Stimulated activated naive CD4-positive, alpha-beta T cell treated with Interleukin-2 at 50 U/mL for 16 hours (primary cell): ENCODE measurements around the gene ARHGAP28.

Source experiments
- DNase-seq: peaks from one replicate; lab custom pipeline; 2025; lab: John Stamatoyannopoulos, UW

Gene ARHGAP28, protein sequence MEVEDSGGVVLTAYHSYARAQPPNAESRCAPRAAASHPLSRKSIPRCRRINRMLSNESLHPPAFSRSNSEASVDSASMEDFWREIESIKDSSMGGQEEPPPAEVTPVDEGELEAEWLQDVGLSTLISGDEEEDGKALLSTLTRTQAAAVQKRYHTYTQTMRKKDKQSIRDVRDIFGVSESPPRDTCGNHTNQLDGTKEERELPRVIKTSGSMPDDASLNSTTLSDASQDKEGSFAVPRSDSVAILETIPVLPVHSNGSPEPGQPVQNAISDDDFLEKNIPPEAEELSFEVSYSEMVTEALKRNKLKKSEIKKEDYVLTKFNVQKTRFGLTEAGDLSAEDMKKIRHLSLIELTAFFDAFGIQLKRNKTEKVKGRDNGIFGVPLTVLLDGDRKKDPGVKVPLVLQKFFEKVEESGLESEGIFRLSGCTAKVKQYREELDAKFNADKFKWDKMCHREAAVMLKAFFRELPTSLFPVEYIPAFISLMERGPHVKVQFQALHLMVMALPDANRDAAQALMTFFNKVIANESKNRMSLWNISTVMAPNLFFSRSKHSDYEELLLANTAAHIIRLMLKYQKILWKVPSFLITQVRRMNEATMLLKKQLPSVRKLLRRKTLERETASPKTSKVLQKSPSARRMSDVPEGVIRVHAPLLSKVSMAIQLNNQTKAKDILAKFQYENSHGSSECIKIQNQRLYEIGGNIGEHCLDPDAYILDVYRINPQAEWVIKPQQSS

DNA sequence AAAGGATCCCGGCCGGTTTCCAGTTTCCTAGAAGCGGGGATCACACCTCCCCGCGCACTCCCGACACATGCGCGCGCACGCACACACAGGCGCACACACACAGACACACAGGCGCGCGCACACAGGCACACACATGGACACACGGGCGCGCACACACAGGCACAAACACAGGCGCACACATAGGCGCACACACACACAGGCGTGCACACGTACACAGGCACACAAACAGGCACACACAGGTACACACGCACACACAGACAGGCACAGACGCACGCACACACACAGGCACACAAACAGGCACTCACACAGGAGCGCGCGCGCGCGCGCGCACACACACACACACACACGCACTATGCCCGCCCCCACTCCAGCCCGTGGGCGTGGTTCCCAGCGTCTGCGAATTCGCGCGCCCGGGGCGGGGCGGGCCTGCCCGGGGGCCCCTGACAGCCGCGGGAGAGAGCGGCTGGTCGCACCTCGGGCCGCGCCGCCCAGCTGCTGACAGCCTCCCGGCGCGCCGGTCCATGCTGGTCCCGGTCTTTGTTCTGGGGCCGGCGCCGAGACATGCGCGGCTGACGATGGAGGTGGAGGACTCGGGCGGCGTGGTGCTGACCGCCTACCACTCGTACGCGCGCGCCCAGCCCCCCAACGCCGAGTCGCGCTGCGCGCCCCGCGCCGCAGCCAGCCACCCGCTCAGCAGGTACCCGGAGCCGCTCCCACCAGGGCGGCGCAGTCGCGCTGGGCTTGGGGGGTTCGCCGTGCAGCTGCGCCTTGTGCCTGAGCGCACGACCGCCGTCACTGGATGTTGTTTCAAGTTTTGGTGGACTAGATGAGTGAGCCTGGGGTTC is at the start of gene ARHGAP28:
ARHGAP28 (plus strand) TSS at position 470 of the 845 bp plus-strand sequence; CDS start at position 576, 106 bp downstream.
- DNase-seq = no peak

DNA sequence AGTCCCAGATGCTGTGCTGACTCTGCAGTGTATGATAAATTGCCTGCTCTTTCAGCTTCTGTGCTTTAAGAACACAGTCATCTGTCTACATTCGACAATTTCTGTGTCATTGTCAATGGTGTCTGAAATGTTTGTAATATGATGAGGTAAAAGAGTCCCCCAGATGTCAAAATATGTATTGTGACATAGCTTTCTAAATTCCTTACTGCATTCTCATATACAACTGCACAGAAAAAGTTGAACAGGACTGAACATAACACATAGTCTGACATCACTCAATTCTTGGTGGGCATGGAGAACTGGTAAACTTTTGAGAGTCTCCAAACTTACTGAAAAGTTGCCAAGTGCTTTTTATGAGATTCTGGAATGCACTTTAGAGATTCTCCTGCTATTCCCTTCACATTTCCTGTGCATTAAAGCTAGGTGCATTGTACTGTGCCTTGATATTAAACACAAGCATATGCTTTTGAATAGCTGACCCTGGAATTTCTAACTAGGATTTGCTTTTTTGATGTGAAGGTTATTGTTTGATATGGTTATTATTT is 48.1 kb upstream of the ARHGAP28 start:
- no peak for DNase-seq

DNA sequence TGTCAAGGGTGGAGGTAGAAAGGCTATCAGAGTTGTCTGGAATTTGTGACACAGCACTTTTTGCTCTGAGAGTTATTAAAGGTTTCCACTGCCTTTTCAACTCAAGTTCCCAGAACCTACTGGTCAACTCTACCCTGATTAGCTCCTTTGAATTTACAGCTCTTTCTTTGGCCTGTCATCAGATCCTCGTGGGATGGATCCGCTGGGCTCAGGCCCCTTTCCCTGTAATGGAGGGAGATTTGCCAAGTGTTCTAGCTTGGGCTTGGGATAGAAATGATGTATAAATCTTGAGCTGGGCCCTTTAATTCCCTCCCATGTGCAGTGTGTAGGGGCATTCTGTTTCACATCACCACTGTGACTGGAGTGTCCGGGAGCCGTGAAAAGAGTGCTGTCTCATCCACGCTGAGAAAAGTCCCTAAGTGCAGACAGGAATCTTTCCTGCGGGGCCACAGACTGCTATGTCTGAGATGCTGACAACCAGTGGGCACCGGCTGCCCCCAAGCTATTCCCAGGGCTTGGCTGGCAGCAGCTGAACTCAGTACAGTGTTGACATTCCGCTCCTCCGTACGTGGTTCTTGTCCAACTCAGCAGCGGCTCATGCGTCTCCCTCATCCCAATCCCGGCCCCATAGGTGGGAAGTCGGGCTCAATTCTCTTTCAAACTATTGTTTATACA is 46.9 kb upstream of the ARHGAP28 start:
- no peak for DNase-seq

DNA sequence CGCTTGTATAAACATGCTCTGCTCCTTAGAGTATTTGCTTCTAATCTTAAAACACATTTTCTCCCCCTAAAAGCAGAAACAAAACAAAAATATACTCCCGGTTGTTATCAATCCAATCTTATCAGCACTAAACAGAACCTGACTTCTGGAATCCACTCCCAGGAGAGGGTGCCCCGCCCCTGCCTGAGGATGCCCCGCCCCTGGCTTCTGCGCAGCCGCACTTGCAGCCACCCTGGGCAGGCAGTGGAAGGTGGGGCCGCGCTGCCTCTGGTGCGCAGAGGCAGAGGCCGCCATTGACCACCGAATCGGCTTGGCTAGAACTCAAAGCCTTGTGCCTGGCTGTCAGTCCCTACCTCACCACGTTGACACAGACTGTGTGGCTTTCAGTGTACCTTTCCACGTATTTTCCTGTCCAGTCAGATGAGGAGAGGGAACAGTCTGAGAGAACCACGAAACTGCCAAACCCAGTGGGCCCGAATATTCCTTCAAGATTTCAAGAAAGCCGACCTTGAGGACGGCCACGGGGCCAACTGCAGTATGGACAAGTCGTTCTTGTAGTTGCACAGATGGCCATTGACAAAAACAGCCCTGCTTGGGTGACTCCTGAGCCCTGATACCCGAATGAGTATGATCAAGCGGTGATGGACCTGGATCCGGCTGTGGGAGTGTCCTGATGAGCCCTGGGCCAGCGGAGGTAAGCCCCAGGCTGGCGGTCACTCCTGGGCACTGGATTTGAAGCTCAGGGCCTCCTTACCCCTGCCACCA is 46.2 kb upstream of the ARHGAP28 start:
- DNase-seq = no peak

GRCh38 chr18:6687676-6688075 is 41.8 kb upstream of the ARHGAP28 start:
- DNase-seq = no peak

DNA sequence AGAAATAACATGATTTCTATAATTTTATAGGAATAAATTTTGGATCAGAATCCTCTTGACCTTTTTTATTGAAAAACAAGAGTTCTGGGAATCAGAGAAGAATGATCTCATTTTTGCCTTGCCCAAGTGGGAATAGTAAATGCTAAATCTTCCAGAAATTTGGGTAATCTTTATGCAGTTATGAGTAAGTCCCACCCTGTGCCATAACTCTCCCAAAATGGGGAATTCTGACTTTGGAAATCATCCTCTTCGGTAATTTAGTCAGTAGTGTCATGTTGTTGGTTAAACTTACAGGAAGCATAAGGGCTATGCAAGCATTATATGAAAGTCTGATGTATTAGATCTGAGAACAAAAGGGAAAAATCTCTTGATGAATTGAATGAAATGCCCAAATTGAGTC is 20.6 kb upstream of the ARHGAP28 start:
- DNase-seq = no peak

- DNase-seq = no peak
Observed at GRCh38 chr18:6711467-6711866, 18.0 kb upstream of the ARHGAP28 start.

- DNase-seq = no peak
Observed at GRCh38 chr18:6712401-6712800, 17.1 kb upstream of the ARHGAP28 start.

- no peak for DNase-seq
Observed at GRCh38 chr18:6714010-6714409, 15.5 kb upstream of the ARHGAP28 start.

- no peak for DNase-seq
Observed at GRCh38 chr18:6718267-6718666, 11.2 kb upstream of the ARHGAP28 start.

GRCh38 chr18:6719098-6719846 is 10.2 kb upstream of the ARHGAP28 start:
- no peak for DNase-seq

DNA sequence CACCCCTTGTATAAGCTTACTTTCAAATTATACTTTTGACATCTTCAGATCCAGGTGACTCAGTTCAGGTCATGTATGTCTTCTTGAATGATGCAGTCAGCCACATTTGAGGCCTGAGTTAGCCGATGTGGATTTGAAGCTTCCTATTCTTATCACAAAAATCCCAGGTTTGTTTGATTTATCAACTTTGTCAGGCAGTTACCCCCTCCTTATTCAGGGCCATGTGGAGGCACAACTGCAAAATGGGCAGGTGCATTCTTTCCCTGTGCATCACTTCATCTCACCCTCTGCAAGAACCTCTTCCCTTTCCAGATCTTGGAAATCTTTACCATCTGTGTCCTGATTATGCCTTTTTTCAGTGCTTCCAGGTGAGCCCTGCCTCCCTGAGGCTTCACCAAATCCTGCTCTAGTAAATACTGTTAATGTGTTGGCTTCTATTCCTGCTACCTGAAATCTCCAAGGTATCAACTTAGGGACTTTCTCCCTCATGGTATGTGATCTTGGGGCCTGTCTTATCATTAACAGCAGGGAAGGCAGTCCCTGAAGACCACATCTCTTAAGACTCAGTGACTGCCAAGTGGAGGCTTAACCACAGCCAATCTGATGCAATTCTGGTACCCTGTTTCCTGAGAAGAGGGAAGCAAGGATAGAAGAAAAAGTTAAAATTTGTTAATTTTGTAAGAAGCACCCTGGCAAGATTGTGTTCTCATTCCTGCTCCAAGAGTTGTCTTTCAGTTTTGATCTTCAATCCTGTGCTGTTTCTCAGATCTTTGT is 9.4 kb upstream of the ARHGAP28 start:
- DNase-seq = no peak

- no peak for DNase-seq
Observed at GRCh38 chr18:6721755-6722154, 7.8 kb upstream of the ARHGAP28 start.

- no peak for DNase-seq
Observed at GRCh38 chr18:6722690-6723089, 6.8 kb upstream of the ARHGAP28 start.

- no peak for DNase-seq
Observed at GRCh38 chr18:6724331-6724730, 5.2 kb upstream of the ARHGAP28 start.

DNA sequence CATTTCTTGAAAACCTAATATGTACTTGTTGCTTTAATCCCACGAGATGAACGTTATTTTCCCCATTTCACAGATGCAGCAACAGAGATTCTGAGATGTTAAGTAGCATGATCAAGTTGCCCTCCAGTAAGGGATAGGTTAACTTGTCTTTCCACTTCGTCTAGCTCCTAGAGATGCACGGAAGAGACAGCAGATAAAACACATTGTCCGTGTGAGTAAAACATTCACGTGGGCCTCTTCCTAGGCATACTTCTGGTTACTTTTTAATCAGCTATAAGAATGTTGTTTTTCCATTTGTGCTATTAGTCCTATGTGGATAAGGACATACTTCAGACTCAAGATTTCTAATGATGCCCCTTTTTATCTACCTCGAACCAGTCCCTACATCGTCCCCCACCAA is 1.2 kb upstream of the ARHGAP28 start:
- DNase-seq = no peak

GRCh38 chr18:6728809-6729246 is 688 bp upstream of the ARHGAP28 start:
- DNase-seq = no peak

- no peak for DNase-seq
Observed at GRCh38 chr18:6730416-6731221, 1.1 kb downstream of the ARHGAP28 start.
